K562 (cell line): Measurements from ENCODE around the gene BCORL1.

ENCODE experiments used
- CTCF ChIP-seq, 3 experiments: IDR thresholded peaks in 2 of 3; conservative IDR thresholded peaks in 1 of 3; 2 replicates each; pipeline ENCODE4 v1.5.1; 2011 to 2012; ENCODE audit warnings: low read length in 3 of 3, mild to moderate bottlenecking in 3 of 3, control low read depth in 2 of 3, improper control_type of control experiment in 1 of 3, inconsistent platforms in 1 of 3, low read depth in 1 of 3, mixed read lengths in 1 of 3, moderate library complexity in 1 of 3; ENCODE audit not compliant: insufficient read depth in 2 of 3
- EP300 ChIP-seq: IDR thresholded peaks from 2 replicates; pipeline ENCODE4 v1.6.1; 2012; ENCODE audit warnings: low read length, improper control_type of control experiment
- TF ChIP-seq, protein P1 (sequence below): fragments of 250-450 bp; sonication (Bioruptor Pico); IDR thresholded peaks from 2 replicates; pipeline ENCODE4 v1.8.0; 2021; ENCODE audit warnings: mild to moderate bottlenecking, moderate library complexity
- TF ChIP-seq, protein P2 (sequence below): sonication (generic); formaldehyde crosslinking; IDR thresholded peaks from 2 replicates; pipeline ENCODE4 v1.9.0; 2022; ENCODE audit warnings: mild to moderate bottlenecking, missing genetic modification reagents

- TF ChIP-seq, protein P1, sequence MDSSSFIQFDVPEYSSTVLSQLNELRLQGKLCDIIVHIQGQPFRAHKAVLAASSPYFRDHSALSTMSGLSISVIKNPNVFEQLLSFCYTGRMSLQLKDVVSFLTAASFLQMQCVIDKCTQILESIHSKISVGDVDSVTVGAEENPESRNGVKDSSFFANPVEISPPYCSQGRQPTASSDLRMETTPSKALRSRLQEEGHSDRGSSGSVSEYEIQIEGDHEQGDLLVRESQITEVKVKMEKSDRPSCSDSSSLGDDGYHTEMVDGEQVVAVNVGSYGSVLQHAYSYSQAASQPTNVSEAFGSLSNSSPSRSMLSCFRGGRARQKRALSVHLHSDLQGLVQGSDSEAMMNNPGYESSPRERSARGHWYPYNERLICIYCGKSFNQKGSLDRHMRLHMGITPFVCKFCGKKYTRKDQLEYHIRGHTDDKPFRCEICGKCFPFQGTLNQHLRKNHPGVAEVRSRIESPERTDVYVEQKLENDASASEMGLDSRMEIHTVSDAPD (CRISPR knock-in tag): no peak
- TF ChIP-seq, protein P2, sequence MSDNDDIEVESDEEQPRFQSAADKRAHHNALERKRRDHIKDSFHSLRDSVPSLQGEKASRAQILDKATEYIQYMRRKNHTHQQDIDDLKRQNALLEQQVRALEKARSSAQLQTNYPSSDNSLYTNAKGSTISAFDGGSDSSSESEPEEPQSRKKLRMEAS (CRISPR knock-in tag): no peak
- TF ChIP-seq CTCF (IDR thresholded peaks at IDR 0.05 in 2 of 3, conservative IDR thresholded peaks at IDR 0.05 in 1 of 3; ENCODE audit: insufficient read depth in 2 of 3, low read depth in 1 of 3, low read length in 3 of 3) (no peak), EP300 (no peak)
These were observed 74.8 kb downstream of the BCORL1 start for GRCh38 chrX:130057209-130057608.
